ENCODE data around the gene LGR4.

DNA sequence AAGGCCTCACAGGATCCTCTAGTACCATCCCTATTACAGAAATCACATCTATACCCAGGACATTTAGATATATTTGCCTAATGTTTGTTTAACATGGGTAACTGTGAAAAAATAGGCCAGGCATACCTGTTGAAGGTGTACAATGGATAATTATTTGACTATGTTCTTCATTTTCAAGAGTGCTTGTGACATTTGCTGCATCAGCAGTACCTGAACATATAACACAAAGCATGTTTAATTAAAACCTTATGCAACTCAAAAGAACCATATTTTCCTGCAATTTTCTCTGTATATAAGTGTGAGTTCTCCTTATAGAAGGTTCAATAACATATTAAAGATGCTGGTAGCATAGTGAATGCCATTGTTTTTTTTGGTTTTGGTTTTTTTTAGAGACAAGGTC lies 101.1 kb downstream of the LGR4 start:
- TF ChIP-seq, protein P1, sequence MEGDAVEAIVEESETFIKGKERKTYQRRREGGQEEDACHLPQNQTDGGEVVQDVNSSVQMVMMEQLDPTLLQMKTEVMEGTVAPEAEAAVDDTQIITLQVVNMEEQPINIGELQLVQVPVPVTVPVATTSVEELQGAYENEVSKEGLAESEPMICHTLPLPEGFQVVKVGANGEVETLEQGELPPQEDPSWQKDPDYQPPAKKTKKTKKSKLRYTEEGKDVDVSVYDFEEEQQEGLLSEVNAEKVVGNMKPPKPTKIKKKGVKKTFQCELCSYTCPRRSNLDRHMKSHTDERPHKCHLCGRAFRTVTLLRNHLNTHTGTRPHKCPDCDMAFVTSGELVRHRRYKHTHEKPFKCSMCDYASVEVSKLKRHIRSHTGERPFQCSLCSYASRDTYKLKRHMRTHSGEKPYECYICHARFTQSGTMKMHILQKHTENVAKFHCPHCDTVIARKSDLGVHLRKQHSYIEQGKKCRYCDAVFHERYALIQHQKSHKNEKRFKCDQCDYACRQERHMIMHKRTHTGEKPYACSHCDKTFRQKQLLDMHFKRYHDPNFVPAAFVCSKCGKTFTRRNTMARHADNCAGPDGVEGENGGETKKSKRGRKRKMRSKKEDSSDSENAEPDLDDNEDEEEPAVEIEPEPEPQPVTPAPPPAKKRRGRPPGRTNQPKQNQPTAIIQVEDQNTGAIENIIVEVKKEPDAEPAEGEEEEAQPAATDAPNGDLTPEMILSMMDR (IDR thresholded peaks at IDR 0.05): no peak
- no peak for TF ChIP-seq POLR2A (IDR thresholded peaks at IDR 0.05)

All from heart left ventricle (tissue), 13 donors.